ENCODE results near the gene ZC2HC1B. TPM values are rescaled to one million over a fixed set of nuclear protein-coding genes. Genes with fewer than 3 reads are reported as not detected.

The ZC2HC1B gene
- total RNA-seq, 1 donor from 2014 or later: not detected

GRCh38 chr6:143961886-143962878 lies 97.9 kb downstream of the ZC2HC1B start:
- peak; percentile 86 for DNase-seq

GRCh38 chr6:143963158-143963919 lies 99.1 kb downstream of the ZC2HC1B start:
- no peak for DNase-seq

GRCh38 chr6:143964674-143965081 lies 100.4 kb downstream of the ZC2HC1B start:
- DNase-seq: peak; percentile 20

- no peak for DNase-seq
These were observed 101.4 kb downstream of the ZC2HC1B start for GRCh38 chr6:143965503-143966171.

- DNase-seq: peak; percentile 15
These were observed 102.0 kb downstream of the ZC2HC1B start for GRCh38 chr6:143966312-143966711.

GRCh38 chr6:143967706-143968376 lies 103.6 kb downstream of the ZC2HC1B start:
- peak; percentile 79 for DNase-seq

- DNase-seq: no peak
These were observed 104.8 kb downstream of the ZC2HC1B start for GRCh38 chr6:143969077-143969476.

GRCh38 chr6:143970456-143971218 lies 106.4 kb downstream of the ZC2HC1B start:
- DNase-seq: peak; percentile 85

- DNase-seq: peak; percentile 53
These were observed 107.4 kb downstream of the ZC2HC1B start for GRCh38 chr6:143971482-143972205.

GRCh38 chr6:143973097-143973966 lies 109.1 kb downstream of the ZC2HC1B start:
- DNase-seq: no peak

GRCh38 chr6:143974089-143974488 lies 109.8 kb downstream of the ZC2HC1B start:
- no peak for DNase-seq

- DNase-seq: no peak
These were observed 112.6 kb downstream of the ZC2HC1B start for GRCh38 chr6:143976806-143977349.

- DNase-seq: no peak
These were observed 116.6 kb downstream of the ZC2HC1B start for GRCh38 chr6:143980921-143981320.

GRCh38 chr6:143982968-143983367 lies 118.7 kb downstream of the ZC2HC1B start:
- no peak for DNase-seq

- no peak for DNase-seq
These were observed 120.4 kb downstream of the ZC2HC1B start for GRCh38 chr6:143984666-143985065.

- DNase-seq: no peak
These were observed 122.3 kb downstream of the ZC2HC1B start for GRCh38 chr6:143986463-143987065.

Data from skin of body (tissue), 2 donors.